SU-DHL-6 (cell line): ENCODE data around the gene ABCA4.

ENCODE experiments used
- H2AFZ ChIP-seq: fragments of 200-600 bp; sonication (generic); 2 replicates; pipeline ENCODE4 v1.6.1; 2014; ENCODE audit warnings: low read depth, mild to moderate bottlenecking, moderate library complexity, mixed read lengths, antibody characterized with exemption, low read length; ENCODE audit not compliant: severe bottlenecking
- H3F3A ChIP-seq: fragments of 200-600 bp; shearing (Covaris generic); 2 replicates; pipeline ENCODE4 v1.6.0; 2016; ENCODE audit warnings: antibody characterized with exemption, mild to moderate bottlenecking; ENCODE audit not compliant: insufficient read depth
- H3K27ac ChIP-seq: fragments of 200-600 bp; sonication (generic); 2 replicates; pipeline ENCODE4 v1.5.1; 2016; ENCODE audit warnings: low read depth, mild to moderate bottlenecking, low read length, moderate library complexity, mixed read lengths
- H3K27me3 ChIP-seq: fragments of 200-600 bp; sonication (generic), shearing (Covaris generic); 2 replicates; pipeline ENCODE4 v1.6.0; 2014; ENCODE audit warnings: mild to moderate bottlenecking, low read length
- H3K36me3 ChIP-seq: fragments of 200-600 bp; sonication (generic); 2 replicates; pipeline ENCODE4 v1.6.1; 2014; ENCODE audit warnings: mild to moderate bottlenecking, low read length, mixed read lengths
- H3K4me2 ChIP-seq: fragments of 300-600, 200-600 bp; shearing (Covaris generic), sonication (generic); 2 replicates; pipeline ENCODE4 v1.6.0; 2014; ENCODE audit warnings: low read length, low read depth, mild to moderate bottlenecking; ENCODE audit not compliant: poor library complexity, severe bottlenecking
- H3K4me3 ChIP-seq: fragments of 200-600 bp; sonication (generic); 2 replicates; pipeline ENCODE4 v1.5.1; 2014; ENCODE audit warnings: antibody characterized with exemption, low read length, mild to moderate bottlenecking, mixed read lengths; ENCODE audit not compliant: insufficient read depth, poor library complexity, severe bottlenecking
- H3K79me2 ChIP-seq: fragments of 200-600 bp; sonication (generic); 2 replicates; pipeline ENCODE4 v1.6.1; 2014; ENCODE audit warnings: mild to moderate bottlenecking, low read length, moderate library complexity; ENCODE audit not compliant: insufficient read depth
- H3K9ac ChIP-seq: fragments of 200-600 bp; sonication (generic); 2 replicates; pipeline ENCODE4 v1.7.0; 2014; ENCODE audit warnings: mild to moderate bottlenecking, low read length
- H3K9me2 ChIP-seq: fragments of 200-600 bp; sonication (generic); replicated peaks from 2 replicates; pipeline ENCODE4 v1.6.1; 2014; ENCODE audit warnings: low read length; ENCODE audit not compliant: insufficient read depth
- H3K9me3 ChIP-seq: fragments of 200-600 bp; sonication (generic); 2 replicates; pipeline ENCODE4 v1.6.1; 2014; ENCODE audit warnings: low read length, mixed read lengths; ENCODE audit not compliant: insufficient read depth
- H4K20me1 ChIP-seq: fragments of 200-600 bp; sonication (generic); 2 replicates; pipeline ENCODE4 v1.6.1; 2014; ENCODE audit warnings: low read depth, mild to moderate bottlenecking, antibody characterized with exemption, low read length, moderate library complexity, mixed read lengths
- EZH2phosphoT487 ChIP-seq: fragments of 200-600 bp; sonication (generic), shearing (Covaris generic); conservative IDR thresholded peaks from 2 replicates; pipeline ENCODE4 v1.6.1; 2018; ENCODE audit warnings: mild to moderate bottlenecking, antibody characterized with exemption, low read length, moderate library complexity, mixed read lengths
- TF ChIP-seq, protein P1 (sequence below): fragments of 200-600 bp; sonication (generic); IDR thresholded peaks from one replicate; pipeline ENCODE4 v1.5.1; 2017; ENCODE audit warnings: antibody characterized with exemption, mild to moderate bottlenecking, low read length, moderate library complexity; ENCODE audit not compliant: insufficient read depth, poor library complexity, severe bottlenecking

The ABCA4 gene

DNA sequence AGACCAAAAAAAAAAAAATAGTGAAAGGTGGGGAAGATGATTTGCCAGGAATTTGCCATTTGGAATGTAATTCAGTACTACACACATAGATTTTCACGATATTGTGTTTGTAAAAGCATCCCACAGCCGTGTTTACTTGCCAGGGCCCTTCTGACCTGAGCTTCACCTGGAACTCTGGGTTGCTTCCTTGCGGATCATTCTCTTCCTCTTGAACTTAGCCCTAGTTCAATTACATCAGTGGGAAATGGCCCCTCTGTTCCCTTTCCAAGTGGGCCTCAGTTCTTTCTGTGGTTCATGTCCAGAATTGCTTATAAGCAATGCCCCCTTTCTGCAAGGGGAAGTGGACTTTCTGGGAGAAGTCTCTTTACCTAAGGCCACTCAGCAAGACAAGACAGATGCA lies 41.0 kb downstream of the ABCA4 start:
- H3K27me3 ChIP-seq = no peaks in the 10 kb centered on the region
- no peaks in the 10 kb centered on the region for H3F3A ChIP-seq
- no peak overlapping the region for H3K27ac ChIP-seq
- H3K79me2 ChIP-seq = no peaks in the 10 kb centered on the region
- no peaks in the 10 kb centered on the region for H3K36me3 ChIP-seq
- H3K9me2 ChIP-seq = no peaks in the 10 kb centered on the region
- no peaks in the 10 kb centered on the region for H4K20me1 ChIP-seq
- no peak for TF ChIP-seq EZH2phosphoT487
- TF ChIP-seq, protein P1, sequence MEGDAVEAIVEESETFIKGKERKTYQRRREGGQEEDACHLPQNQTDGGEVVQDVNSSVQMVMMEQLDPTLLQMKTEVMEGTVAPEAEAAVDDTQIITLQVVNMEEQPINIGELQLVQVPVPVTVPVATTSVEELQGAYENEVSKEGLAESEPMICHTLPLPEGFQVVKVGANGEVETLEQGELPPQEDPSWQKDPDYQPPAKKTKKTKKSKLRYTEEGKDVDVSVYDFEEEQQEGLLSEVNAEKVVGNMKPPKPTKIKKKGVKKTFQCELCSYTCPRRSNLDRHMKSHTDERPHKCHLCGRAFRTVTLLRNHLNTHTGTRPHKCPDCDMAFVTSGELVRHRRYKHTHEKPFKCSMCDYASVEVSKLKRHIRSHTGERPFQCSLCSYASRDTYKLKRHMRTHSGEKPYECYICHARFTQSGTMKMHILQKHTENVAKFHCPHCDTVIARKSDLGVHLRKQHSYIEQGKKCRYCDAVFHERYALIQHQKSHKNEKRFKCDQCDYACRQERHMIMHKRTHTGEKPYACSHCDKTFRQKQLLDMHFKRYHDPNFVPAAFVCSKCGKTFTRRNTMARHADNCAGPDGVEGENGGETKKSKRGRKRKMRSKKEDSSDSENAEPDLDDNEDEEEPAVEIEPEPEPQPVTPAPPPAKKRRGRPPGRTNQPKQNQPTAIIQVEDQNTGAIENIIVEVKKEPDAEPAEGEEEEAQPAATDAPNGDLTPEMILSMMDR = no peak
- H3K4me2 ChIP-seq = no peak overlapping the region
- H3K9ac ChIP-seq = no peak overlapping the region
- no peaks in the 10 kb centered on the region for H3K9me3 ChIP-seq
- H2AFZ ChIP-seq = no peak overlapping the region
- no peak overlapping the region for H3K4me3 ChIP-seq

DNA sequence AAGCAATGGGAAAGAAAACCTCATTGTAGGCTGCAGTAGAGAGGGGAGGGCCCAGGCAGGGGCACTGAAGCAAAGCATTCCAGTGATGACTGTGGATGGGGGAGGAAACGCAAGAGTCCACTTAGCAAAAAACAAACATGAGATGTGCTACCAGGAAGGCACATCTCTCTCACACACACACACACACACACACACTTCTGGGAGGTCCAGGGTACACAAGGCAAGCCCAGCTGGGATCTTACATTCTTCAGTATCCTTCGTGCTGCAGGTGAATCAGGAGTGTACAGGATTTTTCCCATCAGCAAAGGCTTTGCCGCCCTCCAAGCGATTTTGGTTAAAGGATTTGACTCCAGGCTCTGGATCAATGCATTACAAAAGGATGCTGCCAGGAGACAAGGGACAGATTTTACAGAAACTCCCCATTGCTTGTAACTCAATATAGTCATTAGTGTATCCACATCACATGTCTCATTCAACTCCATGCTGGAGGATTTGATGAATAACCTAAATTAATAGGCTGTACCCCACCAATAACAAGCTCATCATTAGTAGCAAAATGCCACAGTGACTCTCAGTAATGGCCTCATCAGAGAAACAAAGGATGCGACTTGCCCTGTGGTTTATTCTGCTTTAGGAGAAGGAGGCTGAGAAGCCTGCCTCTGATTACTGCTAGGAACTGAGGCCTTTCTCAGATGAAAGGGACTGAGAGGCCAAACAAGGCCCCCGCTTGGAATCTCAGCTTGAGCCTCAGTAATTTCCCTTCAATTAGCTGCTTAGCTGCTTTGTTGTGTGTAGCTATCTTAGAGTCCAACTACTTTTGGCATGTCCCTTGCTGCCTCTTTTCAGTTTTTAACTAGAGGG lies 41.6 kb downstream of the ABCA4 start:
- H4K20me1 ChIP-seq = no peaks in the 10 kb centered on the region
- H3F3A ChIP-seq = no peaks in the 10 kb centered on the region
- H3K4me2 ChIP-seq = no peak overlapping the region
- no peak overlapping the region for H3K27ac ChIP-seq
- H2AFZ ChIP-seq = no peak overlapping the region
- no peaks in the 10 kb centered on the region for H3K9me3 ChIP-seq
- no peaks in the 10 kb centered on the region for H3K9me2 ChIP-seq
- no peaks in the 10 kb centered on the region for H3K27me3 ChIP-seq
- H3K4me3 ChIP-seq = no peak overlapping the region
- H3K36me3 ChIP-seq = no peaks in the 10 kb centered on the region
- H3K79me2 ChIP-seq = no peaks in the 10 kb centered on the region
- H3K9ac ChIP-seq = no peak overlapping the region
- TF ChIP-seq, protein P1 = no peak

- no peak overlapping the region for H3K27ac ChIP-seq
- H2AFZ ChIP-seq = no peak overlapping the region
- no peak overlapping the region for H3K4me2 ChIP-seq
- no peaks in the 10 kb centered on the region for H4K20me1 ChIP-seq
- H3F3A ChIP-seq = no peaks in the 10 kb centered on the region
- no peaks in the 10 kb centered on the region for H3K9me3 ChIP-seq
- H3K9me2 ChIP-seq = no peaks in the 10 kb centered on the region
- H3K9ac ChIP-seq = no peak overlapping the region
- no peaks in the 10 kb centered on the region for H3K36me3 ChIP-seq
- H3K79me2 ChIP-seq = no peaks in the 10 kb centered on the region
- H3K4me3 ChIP-seq = no peak overlapping the region
- no peak for TF ChIP-seq EZH2phosphoT487
- TF ChIP-seq, protein P1 = no peak
- no peaks in the 10 kb centered on the region for H3K27me3 ChIP-seq
Observed at GRCh38 chr1:94072840-94073522, 48.0 kb downstream of the ABCA4 start.
